AG10803 (cell line): Measurements from ENCODE around the gene FAM193B.

Source experiments
- DNase-seq: peaks from one replicate; pipeline ENCODE4 v3.0.0; 2010; ENCODE audit warnings: low read depth
- H3K4me3 ChIP-seq: 2 replicates; pipeline ENCODE4 v1.5.1; 2011; ENCODE audit warnings: mild to moderate bottlenecking, low read length, control low read depth
- CTCF ChIP-seq: conservative IDR thresholded peaks from 2 replicates; pipeline ENCODE4 v1.5.1; 2011; ENCODE audit warnings: mild to moderate bottlenecking, low read length, control low read depth, inconsistent platforms

FAM193B gene

DNA sequence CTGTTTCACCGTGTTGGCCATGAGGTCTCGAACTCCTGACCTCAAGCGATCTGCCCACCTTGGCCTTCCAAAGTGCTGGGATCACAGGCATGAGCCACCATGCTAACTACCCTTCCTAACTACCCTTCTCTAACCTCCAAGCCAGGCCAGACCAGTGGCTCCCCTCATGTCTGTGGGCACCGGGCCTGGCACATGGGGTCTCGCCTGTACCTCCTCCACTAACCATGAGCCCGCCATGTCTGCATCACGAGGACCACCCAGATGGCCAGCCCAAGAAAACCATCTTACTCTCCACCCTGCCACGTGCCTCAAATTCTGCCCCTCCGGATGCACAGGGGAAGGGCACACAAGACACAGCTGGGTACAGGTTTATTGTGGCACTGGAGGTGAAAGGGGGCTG, 71.3 kb downstream of the FAM193B start:
- no peak overlapping the region for H3K4me3 ChIP-seq
- no peak for DNase-seq
- TF ChIP-seq CTCF, result no peak

GRCh38 chr5:177482359-177482795, 72.0 kb downstream of the FAM193B start:
- no peak for DNase-seq
- H3K4me3 ChIP-seq, result no peak overlapping the region
- no peak for TF ChIP-seq CTCF

- DNase-seq, result peak; percentile 65
- H3K4me3 ChIP-seq, result no peak overlapping the region
- TF ChIP-seq CTCF, result no peak
Observed at GRCh38 chr5:177479774-177480173, 74.6 kb downstream of the FAM193B start.

DNA sequence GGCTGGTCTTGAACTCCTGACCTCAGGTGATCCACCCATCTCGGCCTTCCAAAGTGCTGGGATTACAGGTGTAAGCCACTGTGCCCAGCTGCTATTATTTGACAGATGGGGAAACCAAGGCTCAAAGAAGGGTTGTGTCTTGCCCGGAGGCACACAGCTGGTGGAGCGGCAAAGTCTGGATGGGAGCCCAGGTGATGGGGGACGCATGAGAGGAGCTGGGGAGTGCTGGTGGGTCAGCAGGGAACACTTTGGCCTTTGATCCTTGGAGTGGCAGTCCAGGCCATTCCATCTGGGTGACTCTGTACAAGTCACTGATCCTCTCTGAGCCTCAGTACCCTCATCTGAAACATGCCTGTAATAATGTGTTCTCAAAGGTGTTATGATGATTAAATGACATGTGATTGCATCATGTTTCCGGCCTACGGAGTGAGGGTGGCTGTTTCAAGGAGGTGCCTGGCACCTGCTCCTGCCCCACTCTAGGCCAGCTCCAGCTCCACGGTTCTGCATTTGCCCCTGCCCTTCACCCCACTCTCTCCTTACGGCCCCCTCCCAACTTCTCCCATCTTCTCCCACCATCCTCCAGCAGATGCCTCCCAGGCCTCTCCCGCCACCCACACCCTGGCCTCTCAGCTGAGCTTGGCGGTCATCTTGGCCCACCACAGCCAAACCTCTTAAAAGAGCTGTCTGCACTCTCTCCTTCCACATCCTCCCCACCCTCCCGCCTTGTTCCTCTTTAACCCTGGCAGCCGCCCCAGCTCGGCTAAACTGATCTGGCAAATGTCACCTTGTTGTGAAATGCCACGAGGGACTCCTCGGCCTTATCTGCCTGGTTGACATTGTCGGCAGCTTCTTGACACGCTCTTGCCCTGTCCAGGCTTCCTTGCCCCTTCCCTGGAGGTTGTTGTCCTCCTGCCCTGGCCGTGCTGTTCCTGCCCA, 75.4 kb downstream of the FAM193B start:
- TF ChIP-seq CTCF, result no peak
- DNase-seq, result peak; percentile 70
- no peak overlapping the region for H3K4me3 ChIP-seq

DNA sequence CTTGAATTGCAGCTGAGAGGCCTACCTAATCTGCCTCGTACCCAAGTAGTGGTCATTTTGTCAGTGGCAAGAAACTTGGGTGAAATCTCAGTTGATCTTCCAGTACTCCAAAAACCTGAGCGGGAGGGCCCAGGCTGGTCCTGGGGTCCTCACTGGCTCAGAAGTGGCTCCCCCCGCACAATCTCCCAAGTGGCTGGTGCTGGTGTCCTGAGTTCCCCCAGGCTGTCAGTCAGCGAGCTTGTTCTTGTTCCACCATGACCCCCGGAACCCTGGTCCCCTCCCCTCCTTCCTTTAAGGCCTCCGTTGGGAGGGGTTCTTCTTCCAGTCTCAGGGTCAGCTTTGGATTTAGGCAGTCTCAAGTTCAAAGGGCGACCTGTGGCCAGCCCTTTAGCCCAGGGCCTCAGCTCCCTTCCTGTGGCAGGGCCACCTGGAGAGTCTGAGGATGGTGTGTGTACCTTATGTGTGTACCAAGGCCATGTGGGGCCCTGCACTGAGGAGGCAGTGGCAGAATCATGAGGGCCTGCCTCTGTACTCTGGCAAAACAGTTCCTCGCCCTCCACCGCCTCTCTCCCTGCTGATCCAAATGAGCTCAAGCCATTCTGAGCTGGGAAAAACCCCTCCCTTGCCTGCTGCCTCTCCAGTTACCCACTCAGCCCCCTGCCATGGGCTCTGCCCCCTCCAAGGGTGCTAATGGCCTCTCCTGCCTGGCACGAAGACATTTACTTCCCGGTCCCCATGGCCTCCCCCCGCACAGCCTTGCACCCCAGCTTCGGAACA, 76.5 kb downstream of the FAM193B start:
- no peak for DNase-seq
- H3K4me3 ChIP-seq, result no peak overlapping the region
- TF ChIP-seq CTCF, result no peak

GRCh38 chr5:177476531-177477233, 77.7 kb downstream of the FAM193B start:
- DNase-seq, result peak; percentile 73
- H3K4me3 ChIP-seq, result no peak overlapping the region
- no peak for TF ChIP-seq CTCF
